OCI-LY3 (cell line): ENCODE results near the gene MVB12A.

Experiments used
- CTCF ChIP-seq: fragments of 200-600, 300-600 bp; sonication (generic); IDR thresholded peaks from 2 replicates; pipeline ENCODE4 v1.5.1; 2014; ENCODE audit warnings: antibody characterized with exemption, low read length, low read depth
- EZH2phosphoT487 ChIP-seq: fragments of 200-600 bp; shearing (Covaris generic); IDR thresholded peaks from 2 replicates; pipeline ENCODE4 v1.6.1; 2018; ENCODE audit warnings: antibody characterized with exemption, mixed run types, low read depth

- TF ChIP-seq CTCF (no peak), EZH2phosphoT487 (no peak)
Measured at GRCh38 chr19:17469481-17470067, 49.7 kb downstream of the MVB12A start.
